AG04449 (cell line): Measurements from ENCODE around the gene ST3GAL2.

Source experiments
- CTCF ChIA-PET: fragments of 350-600 bp; formaldehyde crosslinking; extraction: SDS; loops from one replicate; lab custom pipeline; 2021; ENCODE audit warnings: antibody characterized with exemption; lab: Yijun Ruan, JAX
- POLR2A ChIA-PET: fragments of 400-600, 350-600 bp; formaldehyde crosslinking; extraction: SDS; loops from one replicate; lab custom pipeline; 2020; ENCODE audit warnings: antibody characterized with exemption, inconsistent platforms; lab: Yijun Ruan, JAX
- DNase-seq: peaks from one replicate; pipeline ENCODE4 v3.0.0-alpha.2; 2010; ENCODE audit warnings: low read depth, low spot score
- H3K4me3 ChIP-seq: 2 replicates; pipeline ENCODE4 v1.5.1; 2011; ENCODE audit warnings: low read depth, mild to moderate bottlenecking, control low read depth, low read length
- CTCF ChIP-seq: IDR thresholded peaks from one replicate; pipeline ENCODE4 v1.5.1; 2011; ENCODE audit warnings: mild to moderate bottlenecking, moderate library complexity, low read length, control low read depth, inconsistent platforms; ENCODE audit not compliant: insufficient read depth; ENCODE audit errors: missing control alignments

Gene ST3GAL2

GRCh38 chr16:70441406-70441990 is 2.6 kb upstream of the ST3GAL2 start:
- ChIA-PET CTCF (interaction anchor here (1.5 kb wide), 1 partner anchor 47 kb away, joined by 3 read pairs; no protein-coding TSS in a partner anchor), POLR2A (no interaction called here)
- no peak for TF ChIP-seq CTCF
- no peak for DNase-seq
- no peak overlapping the region for H3K4me3 ChIP-seq

DNA sequence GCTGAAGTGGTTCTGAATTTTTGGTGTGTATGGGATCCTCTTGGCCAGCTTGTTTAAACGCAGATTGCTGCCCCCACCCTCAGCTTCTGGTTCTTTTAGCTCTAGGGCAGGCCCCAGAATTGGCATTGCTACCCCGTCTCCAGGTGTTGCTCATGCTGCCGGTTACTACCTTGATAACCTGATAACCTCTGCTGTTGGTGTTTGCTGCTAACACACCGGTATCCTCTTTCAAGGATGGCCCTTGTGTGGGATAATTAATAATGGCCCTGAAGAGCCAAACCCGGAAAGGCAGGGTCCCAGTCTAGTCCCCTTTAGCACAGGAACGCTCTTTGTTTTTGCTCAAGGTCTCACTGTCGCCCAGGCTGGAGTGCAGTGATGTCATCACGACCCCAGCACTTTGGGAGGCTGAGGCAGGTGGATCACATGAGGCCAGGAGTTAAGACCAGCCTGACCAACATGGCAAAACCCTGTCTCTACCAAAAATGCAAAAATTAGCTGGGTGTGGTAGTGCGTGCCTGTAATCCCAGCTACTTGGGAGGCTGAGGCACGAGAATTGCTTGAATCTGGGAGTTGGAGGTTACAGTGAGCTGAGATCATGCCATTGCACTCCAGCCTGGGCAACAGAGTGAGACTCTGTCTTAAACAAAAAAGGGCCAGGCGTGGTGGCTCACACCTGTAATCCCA is 1.3 kb upstream of the ST3GAL2 start:
- TF ChIP-seq CTCF: no peak
- no peak for DNase-seq
- H3K4me3 ChIP-seq: no peak overlapping the region
- POLR2A ChIA-PET: interaction anchor here (3.3 kb wide), 1 partner anchor 60 kb away, joined by 19 read pairs; no protein-coding TSS in a partner anchor
- CTCF ChIA-PET: interaction anchor here (1.2 to 2.1 kb wide), 3 partner anchors 13 to 46 kb away, joined by 3 to 10 read pairs (median 3); partner anchors contain the start of gene FCSK

DNA sequence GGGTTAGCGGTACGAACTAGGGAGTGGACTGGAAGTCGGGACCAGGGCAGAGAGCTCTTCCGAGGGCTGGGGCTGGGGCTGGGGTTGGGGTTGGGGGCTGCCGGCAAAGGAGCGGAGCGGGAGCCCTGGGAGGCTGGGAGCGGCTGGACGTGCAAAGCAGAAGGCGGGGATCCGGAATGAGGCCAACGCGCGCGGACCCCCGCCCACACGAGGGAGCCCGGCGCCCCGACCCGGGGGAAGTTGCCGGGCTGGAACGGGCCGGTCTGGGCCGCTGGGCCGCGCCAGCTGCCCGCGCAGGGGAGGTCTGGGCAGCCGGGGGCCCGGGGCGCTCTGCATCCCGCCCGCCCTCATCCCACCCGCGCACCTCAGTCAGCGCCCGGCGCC is 323 bp downstream of the ST3GAL2 start:
- H3K4me3 ChIP-seq: peak overlapping the region; percentile 92
- ChIA-PET POLR2A (interaction anchor here (0.7 to 3.3 kb wide), 5 partner anchors 11 to 80 kb away, joined by 3 to 19 read pairs (median 3); no protein-coding TSS in a partner anchor), CTCF (interaction anchor here (1.0 to 2.1 kb wide), 3 partner anchors 15 to 21 kb away, joined by 3 to 10 read pairs (median 4); partner anchors contain the start of gene FCSK)
- no peak for DNase-seq
- TF ChIP-seq CTCF: no peak

- H3K4me3 ChIP-seq: peak overlapping the region; percentile 92
- POLR2A ChIA-PET: interaction anchor here (0.7 to 3.3 kb wide), 5 partner anchors 10 to 81 kb away, joined by 3 to 19 read pairs (median 3); no protein-coding TSS in a partner anchor
- TF ChIP-seq CTCF: no peak
- DNase-seq: no peak
- CTCF ChIA-PET: interaction anchor here (1.0 to 2.1 kb wide), 4 partner anchors 15 to 26 kb away, joined by 3 to 10 read pairs (median 4); partner anchors contain the start of gene FCSK
Measured at GRCh38 chr16:70437582-70438557, 1.0 kb downstream of the ST3GAL2 start.

GRCh38 chr16:70437017-70437581 is 1.8 kb downstream of the ST3GAL2 start:
- no peak for TF ChIP-seq CTCF
- POLR2A ChIA-PET: interaction anchor here (1.5 to 3.3 kb wide), 3 partner anchors 9 to 62 kb away, joined by 3 to 19 read pairs (median 6); no protein-coding TSS in a partner anchor
- CTCF ChIA-PET: interaction anchor here (1.0 kb wide), 1 partner anchor 26 kb away, joined by 3 read pairs; no protein-coding TSS in a partner anchor
- DNase-seq: peak; percentile 74
- H3K4me3 ChIP-seq: peak overlapping the region; percentile 92
